Measurements from ENCODE around the gene WNT5B.

WNT5B gene

GRCh38 chr12:1594006-1594260, 35.1 kb upstream of the WNT5B start:
- no peak for TF ChIP-seq CTCF (IDR thresholded peaks at IDR 0.05)

GRCh38 chr12:1594261-1595025, 34.6 kb upstream of the WNT5B start, which contains the start of gene FBXL14:
TSS of gene FBXL14 (minus strand) at chr12:1594581. CDS start at chr12:1594066, 515 bp downstream.
- no peak for TF ChIP-seq CTCF (IDR thresholded peaks at IDR 0.05)

- TF ChIP-seq CTCF (IDR thresholded peaks at IDR 0.05): no peak
Observed at GRCh38 chr12:1595026-1595561, 33.9 kb upstream of the WNT5B start.

- no peak for TF ChIP-seq CTCF (IDR thresholded peaks at IDR 0.05)
Observed at GRCh38 chr12:1595690-1596347, 33.2 kb upstream of the WNT5B start.

GRCh38 chr12:1598757-1599156, 30.3 kb upstream of the WNT5B start:
- TF ChIP-seq CTCF (IDR thresholded peaks at IDR 0.05): no peak

GRCh38 chr12:1603269-1603993, 25.6 kb upstream of the WNT5B start:
- TF ChIP-seq CTCF (IDR thresholded peaks at IDR 0.05): no peak

GRCh38 chr12:1604464-1604863, 24.6 kb upstream of the WNT5B start:
- no peak for TF ChIP-seq CTCF (IDR thresholded peaks at IDR 0.05)

All from LNCAP (cell line).